PFSK-1 (cell line): ENCODE data around the gene KPNA3.

Experiments used
- FOXP2 ChIP-seq: optimal IDR thresholded peaks from 2 replicates; pipeline ENCODE3; 2011; ENCODE audit warnings: borderline replicate concordance, control low read depth, inconsistent platforms; ENCODE audit not compliant: insufficient read depth; ENCODE audit errors: extremely low read length, extremely low read depth
- POLR2AphosphoS5 ChIP-seq: IDR thresholded peaks from 2 replicates; pipeline ENCODE4 v1.6.1; 2012; ENCODE audit warnings: low read depth, mild to moderate bottlenecking, control low read depth, low read length, moderate library complexity
- REST ChIP-seq, 2 experiments: IDR thresholded peaks; 2 replicates each; pipeline versions ENCODE4 v1.6.1 to v1.8.0; 2011 to 2012; ENCODE audit warnings: low read depth in 2 of 2, low read length in 2 of 2, control low read depth in 1 of 2, inconsistent platforms in 1 of 2, mild to moderate bottlenecking in 1 of 2, moderate library complexity in 1 of 2; ENCODE audit not compliant: insufficient read depth in 1 of 2
- SIN3A ChIP-seq: IDR thresholded peaks from 2 replicates; pipeline ENCODE4 v1.6.1; 2012; ENCODE audit warnings: mild to moderate bottlenecking, low read length, moderate library complexity, borderline replicate concordance; ENCODE audit not compliant: insufficient read depth
- TAF1 ChIP-seq: IDR thresholded peaks from 2 replicates; pipeline ENCODE4 v1.6.1; 2012; ENCODE audit warnings: low read length, control low read depth, borderline replicate concordance; ENCODE audit not compliant: insufficient read depth

KPNA3 gene

GRCh38 chr13:49786401-49787008, 6.0 kb downstream of the KPNA3 start:
- TF ChIP-seq TAF1 (no peak), POLR2AphosphoS5 (no peak), FOXP2 (no peak)

GRCh38 chr13:49784886-49785570, 7.5 kb downstream of the KPNA3 start:
- no peak for TF ChIP-seq SIN3A
- TF ChIP-seq TAF1, result no peak
- TF ChIP-seq POLR2AphosphoS5, result no peak
- no peak for TF ChIP-seq REST (IDR thresholded peaks at IDR 0.05; ENCODE audit: insufficient read depth in 1 of 2, low read depth in 2 of 2, low read length in 2 of 2)
- TF ChIP-seq FOXP2, result no peak

- TF ChIP-seq TAF1 (no peak), FOXP2 (no peak), SIN3A (no peak), POLR2AphosphoS5 (no peak), REST (IDR thresholded peaks at IDR 0.05; ENCODE audit: insufficient read depth in 1 of 2, low read depth in 2 of 2, low read length in 2 of 2) (no peak)
Observed at GRCh38 chr13:49783865-49784264, 8.6 kb downstream of the KPNA3 start.

GRCh38 chr13:49782784-49783183, 9.7 kb downstream of the KPNA3 start:
- TF ChIP-seq REST (IDR thresholded peaks at IDR 0.05; ENCODE audit: insufficient read depth in 1 of 2, low read depth in 2 of 2, low read length in 2 of 2) (no peak), TAF1 (no peak), FOXP2 (no peak), POLR2AphosphoS5 (no peak), SIN3A (no peak)

- TF ChIP-seq REST (IDR thresholded peaks at IDR 0.05; ENCODE audit: insufficient read depth in 1 of 2, low read depth in 2 of 2, low read length in 2 of 2), result no peak
- no peak for TF ChIP-seq FOXP2
- TF ChIP-seq TAF1, result no peak
- no peak for TF ChIP-seq POLR2AphosphoS5
- TF ChIP-seq SIN3A, result no peak
Observed at GRCh38 chr13:49781806-49782205, 10.7 kb downstream of the KPNA3 start.
